WTC11 (cell line): ENCODE measurements around the gene PPP1R3D.

ENCODE experiments used
- CREM ChIP-seq: sonication (generic); formaldehyde crosslinking; IDR thresholded peaks from 2 replicates; pipeline ENCODE4 v1.8.1; 2022; ENCODE audit warnings: mild to moderate bottlenecking, missing genetic modification reagents, moderate library complexity
- ELF4 ChIP-seq: sonication (generic); formaldehyde crosslinking; IDR thresholded peaks from 2 replicates; pipeline ENCODE4 v1.8.1; 2022; ENCODE audit warnings: low read depth, mild to moderate bottlenecking, moderate library complexity, missing genetic modification reagents
- GABPB1 ChIP-seq: sonication (generic); formaldehyde crosslinking; IDR thresholded peaks from 2 replicates; pipeline ENCODE4 v1.8.1; 2023; ENCODE audit warnings: mild to moderate bottlenecking, missing genetic modification reagents
- JUN ChIP-seq: sonication (generic); formaldehyde crosslinking; IDR thresholded peaks from 2 replicates; pipeline ENCODE4 v1.8.0; 2023; ENCODE audit warnings: mild to moderate bottlenecking, missing genetic modification reagents
- KAT7 ChIP-seq: sonication (generic); formaldehyde crosslinking; IDR thresholded peaks from 2 replicates; pipeline ENCODE4 v1.8.1; 2023; ENCODE audit warnings: missing genetic modification reagents, mild to moderate bottlenecking, borderline replicate concordance
- MXD4 ChIP-seq: fragments of 250-450 bp; sonication (Bioruptor Pico); IDR thresholded peaks from 2 replicates; pipeline ENCODE4 v1.8.0; 2021; ENCODE audit warnings: mild to moderate bottlenecking, moderate library complexity, borderline replicate concordance
- RELA ChIP-seq: sonication (generic); formaldehyde crosslinking; IDR thresholded peaks from 2 replicates; pipeline ENCODE4 v1.8.1; 2022; ENCODE audit warnings: missing genetic modification reagents, mild to moderate bottlenecking, borderline replicate concordance
- SMAD3 ChIP-seq: sonication (generic); formaldehyde crosslinking; IDR thresholded peaks from 2 replicates; pipeline ENCODE4 v1.8.0; 2022; ENCODE audit warnings: missing genetic modification reagents, mild to moderate bottlenecking, borderline replicate concordance
- SP1 ChIP-seq: sonication (generic); formaldehyde crosslinking; conservative IDR thresholded peaks from 2 replicates; pipeline ENCODE4 v1.8.1; 2022; ENCODE audit warnings: missing genetic modification reagents
- TEAD4 ChIP-seq: sonication (generic); formaldehyde crosslinking; IDR thresholded peaks from 2 replicates; pipeline ENCODE4 v1.8.0; 2022; ENCODE audit warnings: mild to moderate bottlenecking, missing genetic modification reagents
- ZNF317 ChIP-seq: sonication (generic); formaldehyde crosslinking; IDR thresholded peaks from 2 replicates; pipeline ENCODE4 v1.8.1; 2023; ENCODE audit warnings: low read depth, mild to moderate bottlenecking, moderate library complexity, missing genetic modification reagents, borderline replicate concordance
- TF ChIP-seq, protein P1 (sequence below): fragments of 200-600 bp; IDR thresholded peaks from 2 replicates; pipeline ENCODE4 v1.8.0; 2022; ENCODE audit warnings: antibody characterized with exemption
- TF ChIP-seq, protein P2 (sequence below): sonication (generic); formaldehyde crosslinking; IDR thresholded peaks from 2 replicates; pipeline ENCODE4 v1.8.1; 2023; ENCODE audit warnings: mild to moderate bottlenecking, missing genetic modification reagents, moderate library complexity
- TF ChIP-seq, protein P3 (sequence below): sonication (generic); formaldehyde crosslinking; IDR thresholded peaks from 2 replicates; pipeline ENCODE4 v1.8.0; 2022; ENCODE audit warnings: missing genetic modification reagents

DNA sequence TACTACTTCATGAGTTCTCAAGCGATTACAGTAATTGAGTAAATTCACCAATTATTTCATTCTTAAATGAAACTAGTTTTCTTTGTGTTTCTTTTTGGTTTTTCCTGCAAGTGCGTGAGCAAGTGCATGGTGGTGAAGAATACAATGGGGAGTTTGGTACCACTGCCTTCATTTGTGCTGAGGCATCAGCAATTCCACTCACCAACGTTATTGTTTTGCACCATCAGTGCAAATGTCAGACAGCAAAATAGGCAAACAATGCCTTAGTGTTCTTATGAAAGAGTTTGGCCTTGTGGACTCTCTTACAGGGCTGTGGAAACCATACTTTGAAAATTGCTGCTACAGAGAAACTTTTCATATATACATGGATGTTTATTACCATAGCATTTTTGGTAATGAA, 26.3 kb upstream of the PPP1R3D start:
- no peak for TF ChIP-seq CREM (CRISPR knock-in tag)
- TF ChIP-seq SP1 = no peak
- TF ChIP-seq, protein P1, sequence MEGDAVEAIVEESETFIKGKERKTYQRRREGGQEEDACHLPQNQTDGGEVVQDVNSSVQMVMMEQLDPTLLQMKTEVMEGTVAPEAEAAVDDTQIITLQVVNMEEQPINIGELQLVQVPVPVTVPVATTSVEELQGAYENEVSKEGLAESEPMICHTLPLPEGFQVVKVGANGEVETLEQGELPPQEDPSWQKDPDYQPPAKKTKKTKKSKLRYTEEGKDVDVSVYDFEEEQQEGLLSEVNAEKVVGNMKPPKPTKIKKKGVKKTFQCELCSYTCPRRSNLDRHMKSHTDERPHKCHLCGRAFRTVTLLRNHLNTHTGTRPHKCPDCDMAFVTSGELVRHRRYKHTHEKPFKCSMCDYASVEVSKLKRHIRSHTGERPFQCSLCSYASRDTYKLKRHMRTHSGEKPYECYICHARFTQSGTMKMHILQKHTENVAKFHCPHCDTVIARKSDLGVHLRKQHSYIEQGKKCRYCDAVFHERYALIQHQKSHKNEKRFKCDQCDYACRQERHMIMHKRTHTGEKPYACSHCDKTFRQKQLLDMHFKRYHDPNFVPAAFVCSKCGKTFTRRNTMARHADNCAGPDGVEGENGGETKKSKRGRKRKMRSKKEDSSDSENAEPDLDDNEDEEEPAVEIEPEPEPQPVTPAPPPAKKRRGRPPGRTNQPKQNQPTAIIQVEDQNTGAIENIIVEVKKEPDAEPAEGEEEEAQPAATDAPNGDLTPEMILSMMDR = no peak
- no peak for TF ChIP-seq ZNF317 (CRISPR knock-in tag)
- no peak for TF ChIP-seq GABPB1 (CRISPR knock-in tag)
- no peak for TF ChIP-seq SMAD3 (CRISPR knock-in tag)
- TF ChIP-seq, protein P2, sequence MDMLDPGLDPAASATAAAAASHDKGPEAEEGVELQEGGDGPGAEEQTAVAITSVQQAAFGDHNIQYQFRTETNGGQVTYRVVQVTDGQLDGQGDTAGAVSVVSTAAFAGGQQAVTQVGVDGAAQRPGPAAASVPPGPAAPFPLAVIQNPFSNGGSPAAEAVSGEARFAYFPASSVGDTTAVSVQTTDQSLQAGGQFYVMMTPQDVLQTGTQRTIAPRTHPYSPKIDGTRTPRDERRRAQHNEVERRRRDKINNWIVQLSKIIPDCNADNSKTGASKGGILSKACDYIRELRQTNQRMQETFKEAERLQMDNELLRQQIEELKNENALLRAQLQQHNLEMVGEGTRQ = no peak
- no peak for TF ChIP-seq RELA
- TF ChIP-seq KAT7 (CRISPR knock-in tag) = no peak
- TF ChIP-seq ELF4 (CRISPR knock-in tag) = no peak
- no peak for TF ChIP-seq TEAD4 (CRISPR knock-in tag)
- TF ChIP-seq JUN (CRISPR knock-in tag) = no peak
- no peak for TF ChIP-seq MXD4 (CRISPR knock-in tag)
- TF ChIP-seq, protein P3, sequence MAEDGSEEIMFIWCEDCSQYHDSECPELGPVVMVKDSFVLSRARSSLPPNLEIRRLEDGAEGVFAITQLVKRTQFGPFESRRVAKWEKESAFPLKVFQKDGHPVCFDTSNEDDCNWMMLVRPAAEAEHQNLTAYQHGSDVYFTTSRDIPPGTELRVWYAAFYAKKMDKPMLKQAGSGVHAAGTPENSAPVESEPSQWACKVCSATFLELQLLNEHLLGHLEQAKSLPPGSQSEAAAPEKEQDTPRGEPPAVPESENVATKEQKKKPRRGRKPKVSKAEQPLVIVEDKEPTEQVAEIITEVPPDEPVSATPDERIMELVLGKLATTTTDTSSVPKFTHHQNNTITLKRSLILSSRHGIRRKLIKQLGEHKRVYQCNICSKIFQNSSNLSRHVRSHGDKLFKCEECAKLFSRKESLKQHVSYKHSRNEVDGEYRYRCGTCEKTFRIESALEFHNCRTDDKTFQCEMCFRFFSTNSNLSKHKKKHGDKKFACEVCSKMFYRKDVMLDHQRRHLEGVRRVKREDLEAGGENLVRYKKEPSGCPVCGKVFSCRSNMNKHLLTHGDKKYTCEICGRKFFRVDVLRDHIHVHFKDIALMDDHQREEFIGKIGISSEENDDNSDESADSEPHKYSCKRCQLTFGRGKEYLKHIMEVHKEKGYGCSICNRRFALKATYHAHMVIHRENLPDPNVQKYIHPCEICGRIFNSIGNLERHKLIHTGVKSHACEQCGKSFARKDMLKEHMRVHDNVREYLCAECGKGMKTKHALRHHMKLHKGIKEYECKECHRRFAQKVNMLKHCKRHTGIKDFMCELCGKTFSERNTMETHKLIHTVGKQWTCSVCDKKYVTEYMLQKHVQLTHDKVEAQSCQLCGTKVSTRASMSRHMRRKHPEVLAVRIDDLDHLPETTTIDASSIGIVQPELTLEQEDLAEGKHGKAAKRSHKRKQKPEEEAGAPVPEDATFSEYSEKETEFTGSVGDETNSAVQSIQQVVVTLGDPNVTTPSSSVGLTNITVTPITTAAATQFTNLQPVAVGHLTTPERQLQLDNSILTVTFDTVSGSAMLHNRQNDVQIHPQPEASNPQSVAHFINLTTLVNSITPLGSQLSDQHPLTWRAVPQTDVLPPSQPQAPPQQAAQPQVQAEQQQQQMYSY (CRISPR knock-in tag) = no peak
